Gastrocnemius medialis (tissue), 4 donors: ENCODE results near the gene CRX. TPM values are rescaled to one million over a fixed set of nuclear protein-coding genes. Genes with fewer than 3 reads are reported as not detected.
A peak's percentile ranks its signal among the peaks of the same experiment; 100 is the strongest.
"Not testable (repeated sequence)": the region's sequence is repeated elsewhere in the genome, so short reads cannot be mapped to it uniquely, and the experiment has no call there.

ENCODE experiments used
- ATAC-seq, 2 donors: fragments of 150-250 bp; one replicate each; pipeline ENCODE4 v1.9.1; 2016
- DNase-seq, 2 donors: peaks; one replicate each; pipeline ENCODE4 v3.0.0-alpha.2; 2019
- H3K27ac ChIP-seq, 4 donors: fragments of 200-600 bp; sonication (generic); 1 replicate in 1 of 4; 2 replicates in 3 of 4; pipeline ENCODE4 v1.5.1; 2016 to 2018; ENCODE audit warnings: mild to moderate bottlenecking in 2 of 4, moderate library complexity in 1 of 4
- H3K27me3 ChIP-seq, 3 donors: fragments of 200-600 bp; sonication (generic) in 2 of 3; 1 replicate in 1 of 3; 2 replicates in 2 of 3; pipeline versions ENCODE4 v1.5.1 to v1.6.0; 2016 to 2019; ENCODE audit warnings: mild to moderate bottlenecking in 1 of 3, moderate library complexity in 1 of 3
- H3K36me3 ChIP-seq, 2 donors: fragments of 200-600 bp; sonication (generic) in 1 of 2; one replicate each; pipeline ENCODE4 v1.5.1; 2017 to 2018
- H3K4me1 ChIP-seq, 2 donors: fragments of 200-600 bp; sonication (generic) in 1 of 2; one replicate each; pipeline ENCODE4 v1.5.1; 2016 to 2017; ENCODE audit warnings: mild to moderate bottlenecking in 2 of 2
- H3K4me3 ChIP-seq, 4 donors: fragments of 200-600 bp; sonication (generic) in 3 of 4; 1 replicate in 1 of 4; 2 replicates in 3 of 4; pipeline ENCODE4 v1.5.1; 2016 to 2019; ENCODE audit warnings: mild to moderate bottlenecking in 2 of 4
- H3K9me3 ChIP-seq, 3 donors: fragments of 200-600 bp; sonication (generic) in 2 of 3; 1 replicate in 1 of 3; 2 replicates in 2 of 3; pipeline ENCODE4 v1.5.1; 2016 to 2019
- POLR2A ChIP-seq, 2 donors: fragments of 450-650 bp; IDR thresholded peaks; one replicate each; pipeline ENCODE4 v1.6.1; 2017; ENCODE audit warnings: antibody characterized with exemption in 2 of 2, mild to moderate bottlenecking in 2 of 2, moderate library complexity in 2 of 2
- in situ Hi-C, 4 donors: fragments of 200-750 bp; cut with MboI; loops; one replicate each; pipeline versions ENCODE4 v1.15.0 to v1.8.0; 2017; ENCODE audit warnings: low sequenced_read_pairs in 4 of 4
- intact Hi-C: fragments of 100-400 bp; cut with DNase I; formaldehyde crosslinking; loops from one replicate; pipeline ENCODE4 v1.15.1; 2023; ENCODE audit warnings: low total_unique reads
- total RNA-seq, 4 donors: library from RNA; depleted of rRNA; stranded (reverse); fragments of >200 nt; gene quantifications; one replicate each; pipeline versions ENCODE4 v1.1.0 to v1.2.3, GENCODE V29; 2016
- TF ChIP-seq, protein P1 (sequence below), 5 experiments: fragments of 450-650 bp in 3 of 5; fragments of 200-600 bp in 2 of 5; sonication (generic) in 2 of 5; IDR thresholded peaks in 4 of 5; conservative IDR thresholded peaks in 1 of 5; 1 replicate in 4 of 5; 2 replicates in 1 of 5; pipeline ENCODE4 v1.5.1; 2016 to 2019; ENCODE audit warnings: antibody characterized with exemption in 5 of 5, mild to moderate bottlenecking in 3 of 5, moderate library complexity in 3 of 5

Gene CRX
- total RNA-seq, 4 donors from 2014 or later = not detected

DNA sequence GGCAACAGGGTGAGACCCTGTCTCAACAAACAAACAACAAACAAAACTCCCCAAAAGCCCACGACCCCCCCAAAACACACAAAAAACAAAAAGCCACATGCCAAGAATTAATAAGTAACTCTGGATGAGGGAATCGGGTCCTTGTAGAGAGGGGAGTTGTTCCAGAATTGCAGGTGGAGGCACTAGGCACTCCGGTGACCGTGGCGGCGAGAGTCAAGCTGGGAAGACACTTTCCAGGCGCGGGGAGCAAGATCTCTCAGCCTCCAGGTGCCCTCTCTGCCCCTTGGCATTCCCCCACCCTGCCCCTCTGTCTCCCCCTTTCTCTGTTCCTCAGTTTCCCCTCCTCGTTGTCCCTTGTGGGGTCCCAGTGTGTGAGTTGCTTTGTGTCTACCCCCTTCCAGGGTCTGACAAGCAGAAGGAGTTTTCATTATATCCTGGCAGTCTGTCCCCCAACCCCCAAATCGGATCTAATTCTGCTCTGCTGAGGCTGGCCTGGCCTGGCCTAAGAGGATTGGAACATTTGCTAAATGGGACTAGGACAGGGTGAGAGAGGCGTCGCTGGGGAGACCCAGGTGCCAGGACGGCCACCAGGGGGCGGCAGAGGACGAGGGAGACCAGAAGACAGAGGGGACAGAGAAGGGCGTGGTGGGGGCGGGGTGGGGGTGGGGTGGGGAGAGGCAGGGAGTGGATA is 8.3 kb upstream of the CRX start:
- in situ Hi-C loops = no loop called here
- no peaks in the 10 kb centered on the region for H3K36me3 ChIP-seq
- H3K27ac ChIP-seq = no peak overlapping the region
- peaks cover 0 to 2% (median 0%) of the 10 kb centered on the region in 3 donors for H3K27me3 ChIP-seq
- ATAC-seq (no peak), DNase-seq (peak in 1 of 2 donors; percentile 17)
- intact Hi-C loops = no loop called here
- no peaks in the 10 kb centered on the region for H3K4me1 ChIP-seq
- H3K4me3 ChIP-seq = no peak overlapping the region
- TF ChIP-seq POLR2A (IDR thresholded peaks at IDR 0.05) = no peak
- TF ChIP-seq, protein P1, sequence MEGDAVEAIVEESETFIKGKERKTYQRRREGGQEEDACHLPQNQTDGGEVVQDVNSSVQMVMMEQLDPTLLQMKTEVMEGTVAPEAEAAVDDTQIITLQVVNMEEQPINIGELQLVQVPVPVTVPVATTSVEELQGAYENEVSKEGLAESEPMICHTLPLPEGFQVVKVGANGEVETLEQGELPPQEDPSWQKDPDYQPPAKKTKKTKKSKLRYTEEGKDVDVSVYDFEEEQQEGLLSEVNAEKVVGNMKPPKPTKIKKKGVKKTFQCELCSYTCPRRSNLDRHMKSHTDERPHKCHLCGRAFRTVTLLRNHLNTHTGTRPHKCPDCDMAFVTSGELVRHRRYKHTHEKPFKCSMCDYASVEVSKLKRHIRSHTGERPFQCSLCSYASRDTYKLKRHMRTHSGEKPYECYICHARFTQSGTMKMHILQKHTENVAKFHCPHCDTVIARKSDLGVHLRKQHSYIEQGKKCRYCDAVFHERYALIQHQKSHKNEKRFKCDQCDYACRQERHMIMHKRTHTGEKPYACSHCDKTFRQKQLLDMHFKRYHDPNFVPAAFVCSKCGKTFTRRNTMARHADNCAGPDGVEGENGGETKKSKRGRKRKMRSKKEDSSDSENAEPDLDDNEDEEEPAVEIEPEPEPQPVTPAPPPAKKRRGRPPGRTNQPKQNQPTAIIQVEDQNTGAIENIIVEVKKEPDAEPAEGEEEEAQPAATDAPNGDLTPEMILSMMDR (IDR thresholded peaks at IDR 0.05 in 4 of 5, conservative IDR thresholded peaks at IDR 0.05 in 1 of 5) = peak in 2 of 5 experiments; percentile 41 to 63
- no peaks in the 10 kb centered on the region for H3K9me3 ChIP-seq

DNA sequence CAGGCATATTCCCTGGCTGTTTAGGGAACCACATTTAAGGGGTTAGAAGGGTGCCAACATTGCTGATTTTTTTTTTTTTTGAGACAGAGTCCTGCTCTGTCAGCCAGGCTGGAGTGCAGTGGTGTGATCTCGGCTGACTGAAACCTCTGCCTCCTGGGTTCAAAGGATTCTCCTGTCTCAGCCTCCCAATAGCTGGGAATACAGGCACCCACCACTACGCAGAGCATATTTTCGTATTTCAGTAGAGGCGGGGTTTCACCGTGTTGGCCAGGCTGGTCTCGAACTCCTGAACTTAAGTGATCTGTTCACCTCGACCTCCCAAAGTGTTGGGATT is 7.8 kb upstream of the CRX start:
- H3K36me3 ChIP-seq = no peaks in the 10 kb centered on the region
- peaks cover 0 to 7% (median 2%) of the 10 kb centered on the region in 3 donors for H3K27me3 ChIP-seq
- H3K4me3 ChIP-seq = no peak overlapping the region
- H3K27ac ChIP-seq = no peak overlapping the region
- TF ChIP-seq POLR2A (IDR thresholded peaks at IDR 0.05) = no peak
- TF ChIP-seq, protein P1 (IDR thresholded peaks at IDR 0.05 in 4 of 5, conservative IDR thresholded peaks at IDR 0.05 in 1 of 5) = no peak
- in situ Hi-C loops (no loop called here), intact Hi-C loops (no loop called here)
- no peak for ATAC-seq
- DNase-seq = no peak
- H3K4me1 ChIP-seq = no peaks in the 10 kb centered on the region
- no peaks in the 10 kb centered on the region for H3K9me3 ChIP-seq

DNA sequence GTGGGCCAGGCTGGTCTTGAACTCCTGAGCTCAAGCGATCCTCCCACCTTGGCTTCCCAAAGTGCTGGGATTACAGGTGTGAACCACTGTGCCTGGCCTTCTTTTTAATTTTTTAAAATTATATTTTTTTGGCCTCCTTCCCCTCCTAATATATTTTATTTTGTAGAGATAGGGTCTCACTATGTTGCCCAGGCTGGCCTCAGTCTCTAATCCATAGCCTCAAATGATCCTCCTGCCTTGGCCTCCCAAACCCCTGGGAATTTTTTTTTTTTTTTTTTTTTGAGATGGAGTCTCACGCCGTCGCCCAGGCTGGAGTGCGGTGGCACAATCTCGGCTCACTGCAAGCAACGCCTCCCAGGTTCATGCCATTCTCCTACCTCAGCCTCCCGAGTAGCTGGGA is 5.5 kb upstream of the CRX start:
- H3K27ac ChIP-seq, intact Hi-C loops, H3K36me3 ChIP-seq, H3K4me3 ChIP-seq, in situ Hi-C loops, ATAC-seq, H3K4me1 ChIP-seq, H3K9me3 ChIP-seq, DNase-seq: not testable (repeated sequence)
- peaks cover 0 to 16% (median 13%) of the 10 kb centered on the region in 3 donors for H3K27me3 ChIP-seq

DNA sequence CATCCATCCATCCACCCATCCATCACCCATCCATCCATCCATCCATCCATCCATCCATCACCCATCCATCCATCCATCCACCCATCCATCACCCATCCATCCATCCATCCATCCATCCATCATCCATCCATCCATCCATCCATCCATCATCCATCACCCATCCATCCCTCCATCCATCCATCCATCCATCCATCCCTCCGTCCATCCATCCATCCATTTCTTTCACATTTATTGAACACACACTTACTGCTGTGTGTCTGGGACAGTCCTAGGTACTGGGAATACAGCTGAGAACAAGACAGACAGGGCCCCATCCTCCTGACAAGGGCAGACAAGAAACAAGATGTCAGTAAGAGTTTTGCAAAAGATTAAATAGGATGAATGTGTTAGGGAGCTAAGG is 3.5 kb upstream of the CRX start:
- intact Hi-C loops, H3K4me3 ChIP-seq, H3K9me3 ChIP-seq, H3K36me3 ChIP-seq, H3K27ac ChIP-seq, DNase-seq, in situ Hi-C loops, ATAC-seq, H3K4me1 ChIP-seq: not testable (repeated sequence)
- peaks cover 0 to 16% (median 16%) of the 10 kb centered on the region in 3 donors for H3K27me3 ChIP-seq

DNA sequence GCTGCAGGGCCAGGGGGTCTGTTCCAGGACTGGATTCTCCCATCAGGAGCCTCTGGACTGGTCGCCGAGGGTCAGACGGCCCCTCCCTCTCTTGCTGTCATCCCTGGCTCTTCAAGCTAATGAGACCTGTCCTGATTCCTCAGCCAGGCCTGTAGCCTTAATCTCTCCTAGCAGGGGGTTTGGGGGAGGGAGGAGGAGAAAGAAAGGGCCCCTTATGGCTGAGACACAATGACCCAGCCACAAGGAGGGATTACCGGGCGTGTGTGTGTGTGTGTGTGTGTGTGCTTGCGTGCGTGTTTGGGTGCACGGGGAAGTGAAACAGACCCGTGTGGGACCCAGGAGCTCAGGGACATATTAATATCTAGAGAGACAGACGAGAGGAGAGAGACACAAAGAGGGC is 1.9 kb upstream of the CRX start:
- no peak for TF ChIP-seq POLR2A (IDR thresholded peaks at IDR 0.05)
- TF ChIP-seq, protein P1 (IDR thresholded peaks at IDR 0.05 in 4 of 5, conservative IDR thresholded peaks at IDR 0.05 in 1 of 5) = no peak

DNA sequence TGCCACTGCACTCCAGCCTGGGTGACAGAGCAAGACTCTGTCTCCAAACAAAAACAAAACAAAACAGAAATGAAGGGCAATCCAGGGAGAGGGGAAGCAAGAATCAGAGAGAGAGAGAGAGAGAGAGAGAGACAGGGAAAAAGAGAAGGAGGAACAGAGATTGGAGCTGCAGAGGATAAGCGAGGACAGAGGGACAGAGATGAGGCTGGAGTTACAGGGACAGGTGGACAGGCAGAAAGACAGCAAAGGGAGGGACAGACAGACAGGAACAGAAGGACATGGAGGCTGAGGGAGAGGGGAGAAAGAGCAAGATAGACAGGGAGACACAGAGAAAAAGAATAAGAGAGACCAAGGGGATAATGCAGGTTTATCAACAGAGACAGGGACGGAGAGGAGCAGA is 1.3 kb upstream of the CRX start:
- in situ Hi-C loops (no loop called here), intact Hi-C loops (no loop called here)
- Histone ChIP-seq H3K9me3 (no peaks in the 10 kb centered on the region), H3K36me3 (no peaks in the 10 kb centered on the region), H3K27ac (no peak overlapping the region), H3K4me1 (no peaks in the 10 kb centered on the region), H3K4me3 (no peak overlapping the region), H3K27me3 (peaks cover 0 to 16% (median 16%) of the 10 kb centered on the region in 3 donors)
- ATAC-seq (no peak), DNase-seq (no peak)
- TF ChIP-seq, protein P1 (IDR thresholded peaks at IDR 0.05 in 4 of 5, conservative IDR thresholded peaks at IDR 0.05 in 1 of 5) = no peak
- no peak for TF ChIP-seq POLR2A (IDR thresholded peaks at IDR 0.05)

More for the DNA sequence above, 1.9 kb upstream of the CRX start:
- Histone ChIP-seq H3K4me1 (no peaks in the 10 kb centered on the region), H3K9me3 (no peaks in the 10 kb centered on the region), H3K36me3 (no peaks in the 10 kb centered on the region), H3K27me3 (peaks cover 0 to 16% (median 16%) of the 10 kb centered on the region in 3 donors), H3K27ac (no peak overlapping the region), H3K4me3 (no peak overlapping the region)
- intact Hi-C loops = no loop called here
- in situ Hi-C loops = no loop called here
- no peak for DNase-seq
- no peak for ATAC-seq
